ENCODE measurements around the gene MMEL1.
"Not testable (repeated sequence)": the region's sequence is repeated elsewhere in the genome, so short reads cannot be mapped to it uniquely, and the experiment has no call there.

GRCh38 chr1:2553076-2553475 lies 79.7 kb downstream of the MMEL1 start:
- not testable (repeated sequence) for TF ChIP-seq CTCF (conservative IDR thresholded peaks at IDR 0.05); EZH2 (IDR thresholded peaks at IDR 0.05; ENCODE audit: low read depth)

Data from PC-9 (cell line).